KOPT-K1 (cell line): ENCODE measurements around the gene STK16.
A peak's percentile ranks its signal among the peaks of the same experiment; 100 is the strongest.

Experiments used
- H3K27ac ChIP-seq: fragments of 200-600 bp; sonication (generic); 2 replicates; pipeline ENCODE4 v1.5.1; 2016; ENCODE audit warnings: antibody characterized with exemption, mild to moderate bottlenecking, low read depth, low read length; ENCODE audit not compliant: poor library complexity, severe bottlenecking
- H3K36me3 ChIP-seq: fragments of 200-600 bp; sonication (generic); 2 replicates; pipeline ENCODE4 v1.5.1; 2017; ENCODE audit warnings: antibody characterized with exemption, mild to moderate bottlenecking, low read length, moderate library complexity; ENCODE audit not compliant: insufficient read depth
- H3K9me3 ChIP-seq: fragments of 200-600 bp; sonication (generic); 2 replicates; pipeline ENCODE4 v1.5.1; 2017; ENCODE audit warnings: antibody characterized with exemption, low read length, mild to moderate bottlenecking; ENCODE audit not compliant: insufficient read depth, poor library complexity, severe bottlenecking

The STK16 gene

DNA sequence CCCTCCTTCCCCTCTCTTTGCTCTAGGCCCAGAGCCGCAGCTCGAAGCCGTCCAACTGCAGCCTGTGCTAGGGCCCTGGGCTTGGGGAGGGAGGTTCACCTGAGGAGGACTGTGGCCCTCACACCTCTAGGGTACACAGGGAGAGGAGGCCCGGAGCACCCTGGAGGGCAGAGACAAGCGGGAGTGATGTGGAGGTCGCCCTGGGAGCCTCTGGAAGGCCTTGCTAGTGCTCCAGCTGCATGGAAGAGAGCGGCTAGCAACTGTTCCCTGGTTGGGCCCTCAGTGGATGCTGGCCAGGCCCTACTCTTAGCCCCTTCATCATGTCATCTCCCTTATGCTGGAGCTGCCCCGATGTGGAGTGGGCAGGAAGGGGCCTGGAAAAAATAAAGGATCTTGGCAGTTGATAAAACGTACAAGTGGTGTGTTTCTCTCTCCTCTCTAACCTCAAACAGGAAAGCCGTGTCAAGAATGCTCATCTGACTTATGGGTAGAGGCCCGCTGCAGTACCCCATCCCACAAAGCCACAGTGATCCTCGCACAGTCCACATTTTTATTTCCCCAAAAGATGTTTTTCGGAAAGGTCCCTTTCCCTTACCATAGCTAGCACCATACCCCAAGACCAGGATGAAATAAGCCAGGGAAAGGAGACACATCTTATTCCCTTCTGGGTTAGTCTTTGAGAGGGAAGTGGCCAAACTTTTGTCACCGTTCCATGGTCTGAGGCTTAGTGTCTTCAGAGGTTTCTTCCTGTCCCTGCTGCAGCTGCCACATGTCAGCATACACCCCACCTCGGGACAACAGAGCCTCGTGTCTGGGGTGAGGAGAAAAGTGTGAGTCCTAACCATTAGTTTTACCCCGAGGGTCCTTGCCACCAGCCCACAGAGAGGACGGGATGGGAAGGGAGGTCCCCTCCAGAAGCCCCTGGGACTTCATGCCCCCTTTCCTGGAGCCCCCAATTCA, 35.8 kb upstream of the STK16 start:
- Histone ChIP-seq H3K36me3 (peaks cover 48% of the 10 kb centered on the region; the same call in 1 of the 2 replicates), H3K9me3 (no peaks in the 10 kb centered on the region), H3K27ac (peak overlapping the region; percentile 84)

DNA sequence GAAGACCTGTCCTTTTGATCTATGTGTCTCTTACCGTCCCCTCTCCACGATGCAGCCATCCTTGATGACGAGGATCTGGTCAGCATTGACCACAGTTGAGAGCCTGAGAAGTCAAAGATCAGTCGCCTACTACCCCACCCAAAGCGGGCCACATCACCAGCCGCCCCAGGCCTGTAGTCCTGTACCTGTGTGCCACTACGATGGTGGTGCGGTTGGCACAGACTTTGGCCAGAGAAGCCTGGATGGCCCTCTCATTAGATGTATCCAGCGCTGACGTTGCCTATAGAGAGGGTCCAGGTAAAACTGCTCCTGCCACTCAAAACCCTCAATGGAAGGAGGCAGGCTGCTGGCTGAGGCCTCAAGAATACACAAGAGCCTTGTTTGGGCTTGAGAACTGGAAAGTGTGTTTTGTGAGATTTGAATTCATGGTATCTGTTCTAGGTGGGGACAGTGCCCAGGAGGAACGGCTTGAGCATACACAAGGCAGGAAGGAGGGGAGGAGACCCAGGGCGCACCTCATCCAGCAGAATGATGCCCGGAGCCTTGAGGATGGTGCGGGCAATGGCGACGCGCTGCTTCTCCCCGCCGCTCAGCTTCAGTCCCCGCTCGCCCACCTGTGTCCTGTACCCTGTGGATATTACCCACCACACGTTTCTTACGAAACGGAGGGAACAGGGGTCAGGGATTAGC, 34.9 kb upstream of the STK16 start:
- H3K27ac ChIP-seq: peak overlapping the region; percentile 84
- peaks cover 53% of the 10 kb centered on the region; the same call in 1 of the 2 replicates for H3K36me3 ChIP-seq
- no peaks in the 10 kb centered on the region for H3K9me3 ChIP-seq

DNA sequence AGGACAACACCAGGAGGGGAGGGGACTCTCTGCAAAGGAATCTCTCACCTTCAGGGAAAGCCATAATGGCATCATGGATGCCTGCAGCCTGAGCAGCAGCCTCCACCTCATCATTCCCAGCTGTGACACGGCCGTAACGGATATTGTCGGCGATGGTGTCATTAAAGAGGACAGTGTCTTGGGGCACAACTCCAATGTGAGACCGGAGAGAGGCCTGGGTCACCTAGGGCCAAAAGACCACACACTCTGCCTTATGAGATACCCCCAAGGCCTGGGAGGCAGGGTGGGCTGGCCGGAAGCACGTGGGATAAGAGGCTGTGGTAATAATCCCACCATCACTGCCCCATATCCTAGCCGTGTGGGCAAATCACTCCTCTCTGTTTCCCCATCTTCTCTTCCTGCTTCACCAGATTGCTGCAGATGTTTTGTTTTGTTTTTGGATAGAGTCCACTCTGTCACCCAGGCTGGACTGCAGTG, 34.4 kb upstream of the STK16 start:
- Histone ChIP-seq H3K27ac (peak overlapping the region; percentile 84), H3K9me3 (no peaks in the 10 kb centered on the region), H3K36me3 (peaks cover 53% of the 10 kb centered on the region; the same call in 1 of the 2 replicates)

DNA sequence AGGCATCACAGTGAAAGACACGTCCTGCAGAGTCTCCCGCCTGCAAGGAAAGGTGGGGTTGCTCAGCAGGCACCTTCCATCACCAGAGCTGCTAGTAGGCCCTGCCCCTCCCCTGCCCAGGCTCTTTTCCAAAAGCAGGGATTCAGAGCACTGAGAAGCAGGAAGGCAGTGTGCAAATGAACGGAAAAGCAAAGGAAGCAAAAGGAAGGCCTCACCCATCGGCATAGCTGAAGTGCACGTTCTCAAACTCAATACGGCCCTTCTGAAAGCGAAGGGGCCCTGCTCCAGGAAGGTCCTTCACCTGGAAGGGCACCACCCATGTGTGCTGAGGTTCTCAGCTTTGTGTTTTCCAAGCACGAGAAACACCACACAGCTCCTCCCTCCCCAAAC, 32.3 kb upstream of the STK16 start:
- Histone ChIP-seq H3K27ac (no peak overlapping the region), H3K36me3 (peaks cover 49% of the 10 kb centered on the region; the same call in 1 of the 2 replicates), H3K9me3 (no peaks in the 10 kb centered on the region)

DNA sequence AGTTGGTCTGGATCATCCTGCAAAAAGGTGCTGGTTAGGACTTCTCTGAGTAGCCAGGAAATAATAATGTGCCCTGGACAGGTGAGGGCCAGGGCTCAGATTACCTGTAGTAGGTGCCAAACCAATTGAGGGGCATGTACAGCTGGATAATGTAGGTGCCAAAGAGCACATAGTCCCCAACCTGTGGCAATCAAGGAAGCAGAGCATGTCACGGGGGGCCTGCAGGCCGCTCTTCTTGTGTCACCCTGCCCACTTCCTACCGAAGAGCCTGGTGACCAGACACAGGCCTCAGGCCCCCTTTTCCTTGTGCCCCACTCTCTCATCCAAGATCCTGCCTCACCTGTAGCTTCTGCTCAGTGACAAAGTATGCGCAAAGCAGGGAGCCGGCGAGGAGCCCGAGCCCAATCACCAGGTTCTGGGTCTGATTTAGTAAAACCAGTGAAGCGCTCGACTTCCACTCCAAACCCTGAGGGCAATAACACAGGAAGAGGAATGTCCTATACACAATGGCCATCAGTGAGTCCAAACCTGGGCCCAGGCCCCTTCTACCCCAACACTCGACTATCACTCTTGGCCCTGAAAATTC, 31.7 kb upstream of the STK16 start:
- H3K27ac ChIP-seq: no peak overlapping the region
- peaks cover 43% of the 10 kb centered on the region; the same call in 1 of the 2 replicates for H3K36me3 ChIP-seq
- H3K9me3 ChIP-seq: no peaks in the 10 kb centered on the region

DNA sequence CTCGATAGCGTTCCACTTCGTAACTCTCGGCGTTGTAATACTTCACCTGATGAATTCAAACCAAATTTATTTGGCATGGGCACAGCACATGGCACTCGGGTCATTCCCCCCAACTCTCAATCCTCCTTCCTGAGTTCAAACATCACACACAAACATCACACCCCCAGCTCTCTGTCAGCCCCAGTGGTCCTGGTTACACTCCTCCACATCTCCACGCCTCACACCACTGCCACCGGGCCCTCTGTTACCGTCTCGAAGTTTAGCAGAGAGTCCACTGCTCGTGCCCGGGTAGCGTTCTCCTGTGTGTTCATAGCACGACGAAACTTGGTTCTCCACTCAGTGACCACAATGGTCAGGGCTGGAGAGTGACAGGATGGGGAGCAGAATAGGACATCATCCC, 31.1 kb upstream of the STK16 start:
- no peak overlapping the region for H3K27ac ChIP-seq
- no peaks in the 10 kb centered on the region for H3K9me3 ChIP-seq
- peaks cover 37% of the 10 kb centered on the region; the same call in 1 of the 2 replicates for H3K36me3 ChIP-seq

DNA sequence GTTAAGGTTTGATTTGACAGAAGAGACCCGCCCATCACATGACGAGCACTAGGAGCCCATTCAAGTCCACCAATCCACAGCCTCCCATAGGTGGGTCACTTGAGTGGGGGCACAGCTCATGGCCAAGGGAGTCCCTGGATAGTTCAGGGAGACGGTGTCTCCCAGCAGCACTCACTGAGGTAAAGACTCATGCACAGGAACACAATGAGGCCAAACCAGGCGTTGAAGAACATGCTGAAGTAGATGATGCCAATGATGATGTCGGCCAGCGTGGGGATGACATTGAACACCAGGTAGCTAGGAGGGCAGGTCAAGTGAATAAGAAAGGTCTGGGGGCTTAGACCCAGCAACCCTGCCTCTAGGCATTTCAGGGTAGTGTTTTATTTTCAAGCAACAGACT, 30.5 kb upstream of the STK16 start:
- Histone ChIP-seq H3K36me3 (peaks cover 38% of the 10 kb centered on the region; the same call in 1 of the 2 replicates), H3K9me3 (no peaks in the 10 kb centered on the region), H3K27ac (no peak overlapping the region)

DNA sequence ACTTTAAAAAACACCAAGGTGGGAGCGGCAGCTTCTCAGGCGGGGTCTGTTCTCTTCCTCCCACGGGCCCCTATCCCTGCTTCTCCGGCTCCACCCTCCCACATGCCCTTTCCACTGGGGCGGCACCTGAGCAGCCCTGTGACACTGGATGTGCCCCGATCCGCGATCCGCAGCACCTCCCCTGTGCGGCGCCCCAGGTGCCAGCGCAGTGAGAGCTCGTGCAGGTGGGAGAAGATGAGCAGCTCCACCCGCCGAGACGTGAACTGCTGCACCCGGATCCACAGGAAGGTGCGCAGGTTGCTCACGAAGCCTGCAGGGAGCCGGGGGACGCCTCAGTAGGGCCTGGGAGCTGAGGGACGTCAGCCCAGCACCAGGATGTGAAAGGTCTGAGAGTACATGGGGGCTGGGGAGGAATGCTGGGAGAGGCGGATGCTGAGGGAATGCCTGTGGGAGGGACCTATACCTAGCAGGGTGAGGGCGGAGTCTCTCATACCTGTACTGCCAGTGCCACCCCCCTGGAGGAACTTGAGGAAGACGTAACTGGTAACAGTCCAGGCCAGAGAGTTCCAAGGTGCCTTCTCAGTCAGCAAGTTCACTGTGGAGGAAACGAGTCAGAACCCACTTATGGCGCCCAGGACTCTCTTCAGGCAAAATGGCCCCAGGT, 29.3 kb upstream of the STK16 start:
- H3K36me3 ChIP-seq: peaks cover 43% of the 10 kb centered on the region
- no peaks in the 10 kb centered on the region for H3K9me3 ChIP-seq

DNA sequence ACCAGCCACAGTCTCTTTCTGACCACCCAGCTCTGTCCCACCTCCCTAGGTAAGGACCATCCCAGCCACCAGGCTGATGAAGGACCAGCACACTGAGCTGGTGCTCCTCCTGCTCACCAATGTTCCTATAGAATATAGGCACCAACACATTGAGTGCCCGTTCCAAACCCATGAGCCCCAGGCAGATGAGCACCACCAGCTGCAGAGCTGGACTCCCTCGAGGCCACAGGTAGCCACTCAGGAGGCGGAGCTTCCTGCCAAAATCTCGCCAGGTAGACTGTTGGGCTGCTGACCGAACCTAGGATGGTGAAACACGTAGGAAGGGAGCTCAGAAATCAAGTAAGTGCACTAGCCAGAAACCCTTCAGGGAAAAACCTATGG, 28.8 kb upstream of the STK16 start:
- Histone ChIP-seq H3K27ac (no peak overlapping the region), H3K9me3 (no peaks in the 10 kb centered on the region), H3K36me3 (peaks cover 48% of the 10 kb centered on the region)

More for the DNA sequence above, 29.3 kb upstream of the STK16 start:
- H3K27ac ChIP-seq: no peak overlapping the region

DNA sequence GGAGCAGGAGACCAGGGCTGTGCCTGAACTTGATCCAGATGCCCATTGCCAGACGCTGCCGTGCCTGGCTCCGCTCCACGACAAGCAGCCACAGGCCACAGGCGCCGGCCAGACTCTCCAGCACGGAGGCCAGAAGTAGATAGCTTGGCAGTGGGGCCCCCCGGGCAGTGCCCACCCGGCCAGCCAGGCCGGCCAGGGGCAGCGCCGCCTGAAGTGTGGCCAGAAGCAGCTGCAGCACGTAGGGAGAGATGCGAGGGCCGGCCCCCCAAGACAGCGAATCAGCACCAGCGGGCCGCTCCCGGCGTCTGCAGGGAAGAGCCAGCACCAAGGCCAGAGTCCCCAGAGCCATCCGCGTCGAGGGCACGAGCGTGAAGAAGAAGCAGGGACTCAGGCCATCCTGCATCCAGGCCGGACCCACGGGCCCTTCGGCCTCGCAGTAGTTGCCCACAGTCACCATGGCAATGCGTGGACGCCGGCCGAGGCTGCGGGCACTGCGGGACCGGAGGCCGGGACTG, 27.0 kb upstream of the STK16 start:
- H3K36me3 ChIP-seq: peaks cover 52% of the 10 kb centered on the region
- H3K9me3 ChIP-seq: no peaks in the 10 kb centered on the region
- H3K27ac ChIP-seq: no peak overlapping the region

DNA sequence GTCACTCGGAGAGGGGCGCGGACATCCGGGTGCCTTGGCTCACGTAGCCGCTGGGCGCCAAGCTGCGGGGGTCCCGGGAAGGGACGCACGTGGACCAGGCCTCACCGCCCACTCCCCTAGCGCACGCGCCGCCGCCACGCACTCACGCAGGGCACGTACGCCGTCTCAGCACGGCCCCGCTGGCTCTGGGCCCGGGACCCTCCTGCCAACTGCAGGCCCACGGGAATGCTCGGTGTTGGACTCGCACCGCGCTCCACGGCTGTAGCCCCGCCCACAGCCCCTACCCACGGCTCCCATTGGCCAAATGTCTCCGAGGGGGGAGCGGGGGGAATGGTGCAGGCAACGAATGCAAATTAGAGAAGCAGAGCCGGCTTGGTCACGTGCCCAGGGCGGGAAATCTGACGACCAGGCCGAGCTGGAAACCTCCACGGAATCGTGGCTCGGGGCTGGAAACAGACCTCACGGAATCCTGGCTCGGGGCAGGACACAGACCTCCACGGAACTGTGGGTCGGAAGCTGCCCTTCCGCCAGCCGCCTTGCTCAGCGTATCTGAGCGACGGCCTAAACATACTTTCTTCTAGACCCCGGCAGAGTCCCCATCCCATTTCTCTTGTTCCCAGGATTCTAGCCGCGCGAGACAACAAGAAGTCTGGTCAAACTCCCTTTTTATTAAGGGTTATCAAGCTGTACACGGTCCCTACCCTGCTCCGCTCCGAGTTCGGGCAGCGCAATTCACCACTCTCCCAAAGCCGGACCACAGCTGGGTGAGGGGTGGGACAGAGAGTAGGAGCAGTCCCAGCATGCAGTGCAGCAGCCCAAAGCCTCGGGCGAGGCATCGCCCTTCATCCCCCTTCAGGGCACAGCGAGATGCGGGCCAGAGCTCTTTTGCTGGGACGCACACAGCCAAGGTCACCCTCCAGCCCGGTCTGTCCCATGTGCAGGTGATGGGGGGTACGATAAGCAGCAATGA, 26.3 kb upstream of the STK16 start, which contains the start of gene ABCB6:
ABCB6 (minus strand) TSS at position 227 of the 970 bp plus-strand sequence. CDS start 285 bp downstream, outside the sequence.
- no peak within 1 kb of the TSS for H3K27ac ChIP-seq
- peaks cover 52% of the 10 kb centered on the region for H3K36me3 ChIP-seq
- H3K9me3 ChIP-seq: no peaks in the 10 kb centered on the region

DNA sequence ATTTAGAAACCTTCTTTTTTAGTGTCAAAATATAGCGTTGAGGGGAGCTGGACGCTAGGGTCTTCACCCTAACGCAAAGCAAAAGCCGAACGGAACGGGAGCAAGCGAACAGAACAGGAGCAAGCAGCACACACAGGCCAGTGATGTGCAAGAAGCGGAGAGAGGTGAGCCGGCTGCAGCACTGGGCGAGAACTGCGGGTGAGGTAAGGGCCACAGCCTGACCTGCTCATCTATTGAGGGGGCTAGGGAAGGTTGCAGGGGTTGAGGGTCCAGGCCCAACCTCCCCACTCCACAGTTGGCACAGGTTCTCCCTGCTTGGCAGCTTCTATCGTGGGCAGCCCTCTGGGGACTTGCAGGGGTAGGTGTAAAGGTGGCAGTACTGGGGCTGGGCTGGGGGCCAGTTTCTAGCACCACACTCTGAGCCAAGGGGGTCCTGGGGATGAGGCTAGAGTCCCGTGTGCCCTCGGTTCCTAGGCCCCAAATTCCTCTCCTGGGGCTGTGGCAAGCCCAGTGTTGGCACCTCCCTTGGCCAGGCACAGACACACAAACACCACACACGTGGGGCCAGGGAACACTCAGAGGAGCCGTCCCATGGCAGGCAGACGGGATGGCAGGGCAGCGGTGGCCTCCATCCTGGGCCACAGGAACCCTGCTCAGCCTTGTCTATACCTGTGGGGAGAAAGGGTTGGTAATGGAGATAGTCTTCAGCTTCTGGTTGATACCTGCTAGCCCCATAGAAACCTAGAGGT, 25.3 kb upstream of the STK16 start:
- Histone ChIP-seq H3K36me3 (peaks cover 55% of the 10 kb centered on the region), H3K9me3 (no peaks in the 10 kb centered on the region), H3K27ac (no peak overlapping the region)
